Keratinocyte (primary cell): Measurements from ENCODE around the gene MBD1. TPM values are rescaled to one million over a fixed set of nuclear protein-coding genes. Genes with fewer than 3 reads are reported as not detected.

Source experiments
- DNase-seq: peaks from one replicate; pipeline ENCODE4 v3.0.0-alpha.2; 2011; ENCODE audit warnings: low read depth, missing footprints, low spot score
- FAIRE-seq: peaks from 2 replicates; lab custom pipeline; 2011; peaks lifted over from hg19 to GRCh38; lab: Jason Lieb, UNC
- H2AFZ ChIP-seq: 2 replicates; pipeline ENCODE4 v1.6.0; 2012; ENCODE audit warnings: low read length, control low read depth, inconsistent platforms; ENCODE audit not compliant: control insufficient read depth
- H3K27ac ChIP-seq: 2 replicates; pipeline ENCODE4 v1.5.1; 2011; ENCODE audit warnings: low read length; ENCODE audit not compliant: control insufficient read depth, insufficient read depth
- H3K27me3 ChIP-seq: 3 replicates; pipeline ENCODE4 v1.6.0; 2011; ENCODE audit warnings: low read length; ENCODE audit not compliant: control insufficient read depth, insufficient read depth; ENCODE audit errors: extremely low read depth
- H3K36me3 ChIP-seq, 2 experiments: 2 replicates in 1 of 2; 3 replicates in 1 of 2; pipeline ENCODE4 v1.5.1; 2011; ENCODE audit warnings: low read length in 2 of 2, mild to moderate bottlenecking in 1 of 2; ENCODE audit not compliant: control insufficient read depth in 2 of 2, insufficient read depth in 2 of 2; ENCODE audit errors: extremely low read depth in 1 of 2
- H3K4me1 ChIP-seq: 3 replicates; pipeline ENCODE4 v1.5.1; 2011; ENCODE audit warnings: low read length; ENCODE audit not compliant: control insufficient read depth, insufficient read depth; ENCODE audit errors: extremely low read depth
- H3K4me2 ChIP-seq: 3 replicates; pipeline ENCODE4 v1.6.0; 2011; ENCODE audit warnings: low read depth, low read length; ENCODE audit not compliant: control insufficient read depth, insufficient read depth; ENCODE audit errors: extremely low read depth
- H3K4me3 ChIP-seq, 3 experiments: fragments of 200-600 bp in 1 of 3; sonication (generic) in 1 of 3; 2 replicates in 2 of 3; 3 replicates in 1 of 3; pipeline ENCODE4 v1.5.1; 2011 to 2016; ENCODE audit warnings: low read length in 3 of 3, mild to moderate bottlenecking in 3 of 3, control low read depth in 2 of 3, inconsistent platforms in 1 of 3, low read depth in 1 of 3, mixed read lengths in 1 of 3, mixed run types in 1 of 3, moderate library complexity in 1 of 3; ENCODE audit not compliant: control insufficient read depth in 2 of 3, insufficient read depth in 2 of 3; ENCODE audit errors: extremely low read depth in 1 of 3
- H3K79me2 ChIP-seq: 2 replicates; pipeline ENCODE4 v1.6.0; 2012; ENCODE audit warnings: low read length; ENCODE audit not compliant: control insufficient read depth, insufficient read depth
- H3K9ac ChIP-seq: 3 replicates; pipeline ENCODE4 v1.6.0; 2011; ENCODE audit warnings: low read length; ENCODE audit not compliant: control insufficient read depth, insufficient read depth; ENCODE audit errors: extremely low read depth
- H3K9me1 ChIP-seq: 3 replicates; pipeline ENCODE4 v1.6.0; 2011; ENCODE audit warnings: low read length; ENCODE audit not compliant: control insufficient read depth, insufficient read depth; ENCODE audit errors: extremely low read depth
- H3K9me3 ChIP-seq: 2 replicates; pipeline ENCODE4 v1.5.1; 2012; ENCODE audit warnings: low read depth, low read length; ENCODE audit not compliant: control insufficient read depth
- H4K20me1 ChIP-seq: 3 replicates; pipeline ENCODE4 v1.6.0; 2011; ENCODE audit warnings: low read length; ENCODE audit not compliant: control insufficient read depth, insufficient read depth; ENCODE audit errors: extremely low read depth
- EZH2 ChIP-seq: IDR thresholded peaks from one replicate; pipeline ENCODE4 v1.6.1; 2012; ENCODE audit warnings: inconsistent platforms, mild to moderate bottlenecking, low read length, moderate library complexity
- dilution Hi-C: fragments of 300-500 bp; cut with MboI; formaldehyde crosslinking; loops from one replicate; pipeline ENCODE4 v1.7.0; 2020; ENCODE audit warnings: low sequenced_read_pairs; ENCODE audit not compliant: extremely low pct_ligation_motif_present
- polyA plus RNA-seq, 5 experiments: library from polyadenylated mRNA; depleted of rRNA in 3 of 5; stranded (reverse) in 3 of 5; stranded (forward) in 1 of 5; unstranded in 1 of 5; fragments of >200 nt; gene quantifications; 1 replicate in 1 of 5; 2 replicates in 3 of 5; 3 replicates in 1 of 5; pipeline versions ENCODE4 v1.2.1 to v1.2.3, GENCODE V29; 2011 to 2012; ENCODE audit warnings: missing spikeins in 2 of 5, low read depth in 1 of 5, low replicate concordance in 1 of 5
- TF ChIP-seq, protein P1 (sequence below), 3 experiments: IDR thresholded peaks in 1 of 3; conservative IDR thresholded peaks in 1 of 3; optimal IDR thresholded peaks in 1 of 3; 2 replicates in 2 of 3; 3 replicates in 1 of 3; pipeline versions ENCODE3 to v1.5.1; 2011; ENCODE audit warnings: low read length in 3 of 3, mild to moderate bottlenecking in 3 of 3, moderate library complexity in 2 of 3, control low read depth in 1 of 3, inconsistent platforms in 1 of 3; ENCODE audit not compliant: insufficient read depth in 2 of 3; ENCODE audit errors: extremely low read depth in 1 of 3

The MBD1 gene
- polyA plus RNA-seq, 1 donor (not counting 4 experiments of a cell fraction or from before 2014, with no cell fraction given): 64.2 TPM

DNA sequence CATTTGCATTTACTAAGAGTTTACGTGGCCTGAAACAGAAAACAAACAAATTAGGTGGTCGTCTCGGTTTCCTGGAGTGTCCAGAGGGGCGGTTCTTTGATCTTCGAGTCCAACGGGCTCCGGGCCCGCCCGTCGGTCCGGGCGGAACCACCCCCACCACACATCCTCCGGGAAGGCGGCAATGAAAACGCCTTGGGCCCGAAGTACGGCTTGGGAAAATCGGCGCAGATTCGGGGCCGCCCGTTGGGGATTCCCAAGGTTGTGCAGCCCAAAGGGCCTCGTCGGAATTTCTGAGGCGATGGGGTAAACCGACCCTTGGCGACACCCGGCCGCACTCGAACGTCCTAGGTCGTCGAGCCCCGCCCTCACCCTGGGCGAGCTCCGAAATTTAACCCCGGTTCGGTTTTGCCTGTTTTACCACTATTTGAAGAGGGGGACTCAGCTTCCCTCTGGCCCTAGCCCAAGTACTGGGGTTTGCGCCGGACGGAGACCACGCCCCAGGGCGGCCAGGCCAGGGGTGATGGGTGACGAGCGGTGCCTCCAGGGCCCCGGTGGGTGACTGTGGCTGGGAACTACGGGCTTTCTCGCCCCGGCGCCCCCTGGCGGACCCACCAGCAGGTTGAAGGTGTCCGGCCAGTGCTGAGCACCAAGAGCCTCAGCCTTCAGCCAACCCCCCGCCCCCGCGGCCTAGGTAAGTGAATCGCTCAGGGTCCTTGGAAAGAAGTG is 13.1 kb downstream of the MBD1 start:
- dilution Hi-C loops: no loop called here
- DNase-seq (no peak), FAIRE-seq (no peak)
- TF ChIP-seq, protein P1, sequence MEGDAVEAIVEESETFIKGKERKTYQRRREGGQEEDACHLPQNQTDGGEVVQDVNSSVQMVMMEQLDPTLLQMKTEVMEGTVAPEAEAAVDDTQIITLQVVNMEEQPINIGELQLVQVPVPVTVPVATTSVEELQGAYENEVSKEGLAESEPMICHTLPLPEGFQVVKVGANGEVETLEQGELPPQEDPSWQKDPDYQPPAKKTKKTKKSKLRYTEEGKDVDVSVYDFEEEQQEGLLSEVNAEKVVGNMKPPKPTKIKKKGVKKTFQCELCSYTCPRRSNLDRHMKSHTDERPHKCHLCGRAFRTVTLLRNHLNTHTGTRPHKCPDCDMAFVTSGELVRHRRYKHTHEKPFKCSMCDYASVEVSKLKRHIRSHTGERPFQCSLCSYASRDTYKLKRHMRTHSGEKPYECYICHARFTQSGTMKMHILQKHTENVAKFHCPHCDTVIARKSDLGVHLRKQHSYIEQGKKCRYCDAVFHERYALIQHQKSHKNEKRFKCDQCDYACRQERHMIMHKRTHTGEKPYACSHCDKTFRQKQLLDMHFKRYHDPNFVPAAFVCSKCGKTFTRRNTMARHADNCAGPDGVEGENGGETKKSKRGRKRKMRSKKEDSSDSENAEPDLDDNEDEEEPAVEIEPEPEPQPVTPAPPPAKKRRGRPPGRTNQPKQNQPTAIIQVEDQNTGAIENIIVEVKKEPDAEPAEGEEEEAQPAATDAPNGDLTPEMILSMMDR (optimal IDR thresholded peaks at IDR 0.05 in 1 of 3, IDR thresholded peaks at IDR 0.05 in 1 of 3, conservative IDR thresholded peaks at IDR 0.05 in 1 of 3; ENCODE audit: extremely low read depth in 1 of 3, insufficient read depth in 2 of 3, low read length in 3 of 3): peak; percentile 61 to 85 (median 74)
- no peak for TF ChIP-seq EZH2
- no peaks in the 10 kb centered on the region for H3K9me1 ChIP-seq
- H3K36me3 ChIP-seq: peaks cover 29% of the 10 kb centered on the region in 2 experiments
- H2AFZ ChIP-seq: no peak overlapping the region
- no peaks in the 10 kb centered on the region for H4K20me1 ChIP-seq
- H3K9ac ChIP-seq: peak overlapping the region; percentile 42
- peak overlapping the region; percentile 6 to 27 (median 19) for H3K4me3 ChIP-seq
- H3K4me1 ChIP-seq: peaks cover 8% of the 10 kb centered on the region
- H3K27me3 ChIP-seq: no peaks in the 10 kb centered on the region
- H3K27ac ChIP-seq: peak overlapping the region; percentile 8
- H3K9me3 ChIP-seq: no peaks in the 10 kb centered on the region
- peak overlapping the region; percentile 35 for H3K4me2 ChIP-seq
- H3K79me2 ChIP-seq: no peaks in the 10 kb centered on the region

DNA sequence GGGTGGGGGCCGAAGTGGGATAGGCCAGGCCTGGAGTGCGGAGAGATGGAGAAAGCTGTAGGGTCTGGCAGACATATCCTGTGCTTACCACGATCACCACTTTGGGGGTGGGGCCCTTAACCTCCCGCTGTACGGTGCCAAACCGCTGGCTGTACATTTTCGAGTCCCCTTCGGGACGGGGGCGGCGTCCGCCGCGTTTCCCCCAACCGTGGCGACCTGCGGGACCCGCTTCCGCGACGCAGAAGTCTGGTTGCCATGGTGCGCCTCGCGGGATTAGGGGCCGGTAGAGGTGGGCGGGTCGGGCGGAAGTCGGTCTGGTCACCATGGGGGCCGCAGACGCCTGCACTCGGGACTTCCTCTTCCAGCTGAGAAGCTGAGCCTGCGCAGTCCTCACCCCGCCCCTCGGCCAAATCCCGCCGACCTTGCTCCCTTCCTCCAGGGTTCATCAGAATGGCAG is 15.0 kb downstream of the MBD1 start, which contains the start of gene CFAP53:
CFAP53 (minus strand) TSS at position 248 of the 457 bp plus-strand sequence; CDS start at position 157, 91 bp downstream.
- H3K79me2 ChIP-seq: no peaks in the 10 kb centered on the region
- no peak for TF ChIP-seq EZH2
- TF ChIP-seq, protein P1 (optimal IDR thresholded peaks at IDR 0.05 in 1 of 3, IDR thresholded peaks at IDR 0.05 in 1 of 3, conservative IDR thresholded peaks at IDR 0.05 in 1 of 3; ENCODE audit: extremely low read depth in 1 of 3, insufficient read depth in 2 of 3, low read length in 3 of 3): no peak
- peak within 1 kb of the TSS; percentile 32 for H3K27ac ChIP-seq
- no peaks in the 10 kb centered on the region for H4K20me1 ChIP-seq
- dilution Hi-C loops: no loop called here
- DNase-seq: no peak
- H3K36me3 ChIP-seq: peaks cover 11 to 12% of the 10 kb centered on the region in 2 experiments
- H3K4me1 ChIP-seq: peaks cover 8% of the 10 kb centered on the region
- peak within 1 kb of the TSS; percentile 47 to 70 (median 67) for H3K4me3 ChIP-seq
- peak within 1 kb of the TSS; percentile 77 for H2AFZ ChIP-seq
- no peaks in the 10 kb centered on the region for H3K27me3 ChIP-seq
- FAIRE-seq: no peak
- H3K9ac ChIP-seq: peak within 1 kb of the TSS; percentile 51
- peak within 1 kb of the TSS; percentile 83 for H3K4me2 ChIP-seq
- H3K9me1 ChIP-seq: no peaks in the 10 kb centered on the region
- no peaks in the 10 kb centered on the region for H3K9me3 ChIP-seq
